ENCODE results near the gene PEAK1.

DNA sequence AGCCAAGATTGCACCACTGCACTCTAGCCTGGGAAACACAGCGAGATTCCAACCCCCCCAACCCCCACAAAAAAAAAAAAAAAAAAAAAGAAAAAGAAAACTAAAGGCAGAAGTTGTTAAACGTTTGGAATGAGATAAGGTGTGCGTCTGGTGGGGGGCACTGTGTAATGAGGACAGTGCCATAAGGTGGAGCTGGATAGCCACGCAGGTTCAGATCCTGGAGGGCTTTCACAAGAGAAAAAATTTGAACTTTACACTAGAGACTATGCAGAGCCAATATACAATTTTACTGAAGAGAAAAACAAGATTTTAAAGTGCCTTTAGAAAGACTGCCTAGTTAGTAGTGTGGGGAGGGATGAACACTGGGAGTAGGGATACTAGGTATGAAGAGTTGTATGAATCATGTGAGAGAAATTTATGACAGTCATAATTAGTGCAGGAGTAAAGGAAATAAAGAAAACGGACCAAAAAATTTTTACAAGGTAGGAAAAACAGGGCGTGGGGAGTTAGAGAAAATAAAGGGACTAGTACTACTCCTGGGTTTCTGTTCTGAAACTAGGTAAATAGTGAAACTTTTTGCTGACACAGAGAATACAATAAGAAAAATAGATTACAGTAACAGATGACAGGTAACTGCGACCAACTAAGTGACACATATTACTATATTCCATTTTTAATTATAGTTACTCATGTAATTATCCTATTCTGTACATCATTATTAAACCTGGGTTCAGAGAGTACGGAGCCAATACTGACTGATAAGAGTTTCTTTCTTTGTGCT, 108.1 kb downstream of the PEAK1 start:
- TF ChIP-seq, protein P1, sequence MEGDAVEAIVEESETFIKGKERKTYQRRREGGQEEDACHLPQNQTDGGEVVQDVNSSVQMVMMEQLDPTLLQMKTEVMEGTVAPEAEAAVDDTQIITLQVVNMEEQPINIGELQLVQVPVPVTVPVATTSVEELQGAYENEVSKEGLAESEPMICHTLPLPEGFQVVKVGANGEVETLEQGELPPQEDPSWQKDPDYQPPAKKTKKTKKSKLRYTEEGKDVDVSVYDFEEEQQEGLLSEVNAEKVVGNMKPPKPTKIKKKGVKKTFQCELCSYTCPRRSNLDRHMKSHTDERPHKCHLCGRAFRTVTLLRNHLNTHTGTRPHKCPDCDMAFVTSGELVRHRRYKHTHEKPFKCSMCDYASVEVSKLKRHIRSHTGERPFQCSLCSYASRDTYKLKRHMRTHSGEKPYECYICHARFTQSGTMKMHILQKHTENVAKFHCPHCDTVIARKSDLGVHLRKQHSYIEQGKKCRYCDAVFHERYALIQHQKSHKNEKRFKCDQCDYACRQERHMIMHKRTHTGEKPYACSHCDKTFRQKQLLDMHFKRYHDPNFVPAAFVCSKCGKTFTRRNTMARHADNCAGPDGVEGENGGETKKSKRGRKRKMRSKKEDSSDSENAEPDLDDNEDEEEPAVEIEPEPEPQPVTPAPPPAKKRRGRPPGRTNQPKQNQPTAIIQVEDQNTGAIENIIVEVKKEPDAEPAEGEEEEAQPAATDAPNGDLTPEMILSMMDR (IDR thresholded peaks at IDR 0.05), result no peak
- no peak for TF ChIP-seq EP300 (IDR thresholded peaks at IDR 0.05)
- no peak for TF ChIP-seq POLR2AphosphoS5 (IDR thresholded peaks at IDR 0.05)
